ENCODE data around the gene RTN4RL1. TPM values are rescaled to one million over a fixed set of nuclear protein-coding genes. Genes with fewer than 3 reads are reported as not detected.

The RTN4RL1 gene
- total RNA-seq, 1 donor from 2014 or later: not detected

GRCh38 chr17:2067048-2067561 is 42.0 kb upstream of the RTN4RL1 start:
- Mint-ChIP-seq H3K4me1 (peaks cover 57% of the 10 kb centered on the region), H3K4me3 (no peak overlapping the region), H3K27ac (no peak overlapping the region), H3K9me3 (no peaks in the 10 kb centered on the region), H3K36me3 (ENCODE audit: low read depth) (peaks cover 46% of the 10 kb centered on the region), H3K27me3 (no peaks in the 10 kb centered on the region)
- intact Hi-C loops (cut with micrococcal nuclease): no loop called here
- no peak for TF ChIP-seq CTCF (IDR thresholded peaks at IDR 0.05)
- ATAC-seq (ENCODE audit: low read depth): no peak
- ChIA-PET CTCF (interaction anchor here (1.4 kb wide), 1 partner anchor 9 kb away, joined by 4 read pairs; no protein-coding TSS in a partner anchor), POLR2A (interaction anchor here (24.5 kb wide), 1 partner anchor 21 kb away, joined by 449 read pairs; no protein-coding TSS in a partner anchor)
- no peak for DNase-seq

GRCh38 chr17:2065949-2066400 is 40.8 kb upstream of the RTN4RL1 start:
- intact Hi-C loops (cut with micrococcal nuclease): loop anchor here (2.0 kb wide), 1 partner anchor 71 kb away; no protein-coding TSS in a partner anchor
- Mint-ChIP-seq H3K9me3 (no peaks in the 10 kb centered on the region), H3K4me3 (no peak overlapping the region), H3K4me1 (peaks cover 51% of the 10 kb centered on the region), H3K36me3 (ENCODE audit: low read depth) (peaks cover 47% of the 10 kb centered on the region), H3K27me3 (no peaks in the 10 kb centered on the region), H3K27ac (no peak overlapping the region)
- no peak for TF ChIP-seq CTCF (IDR thresholded peaks at IDR 0.05)
- ChIA-PET CTCF (interaction anchor here (1.6 to 2.7 kb wide), 2 partner anchors 11 to 179 kb away, joined by 8 to 16 read pairs; partner anchors contain the start of gene HIC1), POLR2A (interaction anchor here (24.5 kb wide), 1 partner anchor 22 kb away, joined by 449 read pairs; no protein-coding TSS in a partner anchor)
- DNase-seq (no peak), ATAC-seq (ENCODE audit: low read depth) (no peak)

- Mint-ChIP-seq H3K9me3 (no peaks in the 10 kb centered on the region), H3K27me3 (no peaks in the 10 kb centered on the region), H3K36me3 (ENCODE audit: low read depth) (peaks cover 49% of the 10 kb centered on the region), H3K4me3 (peak overlapping the region; percentile 67), H3K4me1 (peaks cover 46% of the 10 kb centered on the region), H3K27ac (peak overlapping the region; percentile 16)
- ATAC-seq (ENCODE audit: low read depth) (no peak), DNase-seq (no peak)
- intact Hi-C loops (cut with micrococcal nuclease): loop anchor here (1.0 to 2.0 kb wide), 2 partner anchors 24 to 72 kb away; no protein-coding TSS in a partner anchor
- POLR2A ChIA-PET: interaction anchor here (1.0 to 24.5 kb wide), 3 partner anchors 8 to 23 kb away, joined by 4 to 449 read pairs (median 5); no protein-coding TSS in a partner anchor
- no peak for TF ChIP-seq CTCF (IDR thresholded peaks at IDR 0.05)
- CTCF ChIA-PET: interaction anchor here (0.8 to 2.7 kb wide), 4 partner anchors 10 to 180 kb away, joined by 3 to 16 read pairs (median 6); partner anchors contain the start of gene HIC1
Measured at GRCh38 chr17:2064980-2065785, 40.0 kb upstream of the RTN4RL1 start.

GRCh38 chr17:2064520-2064971 is 39.4 kb upstream of the RTN4RL1 start:
- ChIA-PET POLR2A (interaction anchor here (1.0 to 24.5 kb wide), 3 partner anchors 9 to 24 kb away, joined by 4 to 449 read pairs (median 5); no protein-coding TSS in a partner anchor), CTCF (interaction anchor here (0.8 to 2.7 kb wide), 5 partner anchors 10 to 180 kb away, joined by 3 to 16 read pairs (median 3); partner anchors contain the start of gene HIC1)
- DNase-seq: peak; percentile 49
- intact Hi-C loops (cut with micrococcal nuclease): loop anchor here (1.0 to 2.0 kb wide), 2 partner anchors 25 to 72 kb away; no protein-coding TSS in a partner anchor
- ATAC-seq (ENCODE audit: low read depth): peak; percentile 88
- Mint-ChIP-seq H3K9me3 (no peaks in the 10 kb centered on the region), H3K27me3 (no peaks in the 10 kb centered on the region), H3K36me3 (ENCODE audit: low read depth) (peaks cover 47% of the 10 kb centered on the region), H3K4me3 (peak overlapping the region; percentile 67), H3K4me1 (peaks cover 46% of the 10 kb centered on the region), H3K27ac (peak overlapping the region; percentile 16)
- TF ChIP-seq CTCF (IDR thresholded peaks at IDR 0.05): no peak

All from activated B cell treated with CpG ODN at 0.5 μM for 24 hours (primary cell).